Measurements from ENCODE around the gene LDHA.
A peak's percentile ranks its signal among the peaks of the same experiment; 100 is the strongest.

The LDHA gene

GRCh38 chr11:18394275-18394927 is at the start of gene LDHA:
TSS of gene LDHA (plus strand) at chr11:18394563. CDS start at chr11:18396843, 2,280 bp downstream.
- peak; percentile 98 for DNase-seq

- DNase-seq = no peak
These were observed 46.8 kb upstream of the LDHA start for GRCh38 chr11:18347471-18348125.

- no peak for DNase-seq
These were observed 41.8 kb upstream of the LDHA start for GRCh38 chr11:18352581-18352980.

- DNase-seq = no peak
These were observed 35.7 kb upstream of the LDHA start for GRCh38 chr11:18358646-18359045.

GRCh38 chr11:18361154-18361553 is 33.2 kb upstream of the LDHA start:
- no peak for DNase-seq

- DNase-seq = no peak
These were observed 29.8 kb upstream of the LDHA start for GRCh38 chr11:18364495-18365073.

GRCh38 chr11:18365741-18366140 is 28.6 kb upstream of the LDHA start:
- DNase-seq = no peak

GRCh38 chr11:18366286-18366685 is 28.1 kb upstream of the LDHA start:
- no peak for DNase-seq

GRCh38 chr11:18367431-18367830 is 26.9 kb upstream of the LDHA start:
- DNase-seq = no peak

- DNase-seq = no peak
These were observed 26.1 kb upstream of the LDHA start for GRCh38 chr11:18368221-18368620.

GRCh38 chr11:18369398-18369797 is 25.0 kb upstream of the LDHA start:
- no peak for DNase-seq

GRCh38 chr11:18371279-18371678 is 23.1 kb upstream of the LDHA start:
- no peak for DNase-seq

- no peak for DNase-seq
These were observed 22.2 kb upstream of the LDHA start for GRCh38 chr11:18372201-18372600.

- no peak for DNase-seq
These were observed 19.4 kb upstream of the LDHA start for GRCh38 chr11:18374956-18375355.

- DNase-seq = no peak
These were observed 18.4 kb upstream of the LDHA start for GRCh38 chr11:18375941-18376340.

GRCh38 chr11:18379201-18379600 is 15.2 kb upstream of the LDHA start:
- no peak for DNase-seq

- peak; percentile 51 for DNase-seq
These were observed 10.8 kb upstream of the LDHA start for GRCh38 chr11:18383388-18384156.

GRCh38 chr11:18384157-18384641 is 10.2 kb upstream of the LDHA start:
- DNase-seq = no peak

GRCh38 chr11:18390088-18390487 is 4.3 kb upstream of the LDHA start:
- no peak for DNase-seq

- DNase-seq = no peak
These were observed 1.7 kb upstream of the LDHA start for GRCh38 chr11:18392434-18393321.

GRCh38 chr11:18393581-18394274 is 635 bp upstream of the LDHA start:
- no peak for DNase-seq

Data from activated CD4-positive, alpha-beta T cell treated with anti-CD3 and anti-CD28 coated beads for 1 hour (primary cell).